K562 (cell line): Measurements from ENCODE around the gene LILRA5. TPM values are rescaled to one million over a fixed set of nuclear protein-coding genes. Genes with fewer than 3 reads are reported as not detected.

ENCODE experiments used
- EZH2 ChIP-seq: IDR thresholded peaks from 2 replicates; pipeline ENCODE4 v1.6.1; 2012; ENCODE audit warnings: low read depth, mild to moderate bottlenecking, inconsistent platforms, low read length, borderline replicate concordance
- GATAD2B ChIP-seq: fragments of 450-650 bp; IDR thresholded peaks from 2 replicates; pipeline ENCODE4 v1.6.1; 2017; ENCODE audit warnings: mild to moderate bottlenecking, borderline replicate concordance
- KLF10 ChIP-seq: fragments of 250-450 bp; sonication (Bioruptor Pico); IDR thresholded peaks from 2 replicates; pipeline ENCODE4 v1.6.1; 2021; ENCODE audit warnings: matching md5 sums
- L3MBTL2 ChIP-seq: fragments of 450-650 bp; IDR thresholded peaks from 2 replicates; pipeline ENCODE4 v1.6.1; 2016; ENCODE audit warnings: mild to moderate bottlenecking, moderate library complexity
- LCOR ChIP-seq: sonication (generic); formaldehyde crosslinking; IDR thresholded peaks from 2 replicates; pipeline ENCODE4 v1.8.0; 2022; ENCODE audit warnings: mild to moderate bottlenecking, missing genetic modification reagents
- MCM7 ChIP-seq, 2 experiments: fragments of 450-650 bp; IDR thresholded peaks; 2 replicates each; pipeline ENCODE4 v1.6.1; 2016 to 2018
- NCOA2 ChIP-seq, 2 experiments: fragments of 450-650 bp; IDR thresholded peaks; 2 replicates each; pipeline ENCODE4 v1.6.1; 2018; ENCODE audit warnings: mild to moderate bottlenecking in 2 of 2, moderate library complexity in 1 of 2; ENCODE audit not compliant: partially characterized antibody in 2 of 2
- POLR2A ChIP-seq: fragments of 450-650 bp; conservative IDR thresholded peaks from 2 replicates; pipeline ENCODE4 v1.6.1; 2016
- POLR2H ChIP-seq: IDR thresholded peaks from 2 replicates; pipeline ENCODE4 v1.6.1; 2016; ENCODE audit warnings: missing genetic modification characterization, low read depth, mild to moderate bottlenecking, control low read depth, missing compliant biosample characterization, moderate library complexity
- POLR3G ChIP-seq: IDR thresholded peaks from 2 replicates; pipeline ENCODE4 v1.6.1; 2011; ENCODE audit not compliant: insufficient read length, insufficient replicate concordance; ENCODE audit errors: extremely low read depth
- SAFB ChIP-seq: fragments of 200-400 bp; formaldehyde crosslinking; IDR thresholded peaks from 2 replicates; pipeline ENCODE4 v1.6.1; 2017; ENCODE audit warnings: low read depth, low read length, borderline replicate concordance
- SMARCB1 ChIP-seq: IDR thresholded peaks from 2 replicates; pipeline ENCODE4 v1.6.1; 2011; ENCODE audit warnings: improper control_type of control experiment, low read depth; ENCODE audit not compliant: insufficient read length
- TCF7 ChIP-seq: sonication (generic); IDR thresholded peaks from 2 replicates; pipeline ENCODE4 v1.6.1; 2016; ENCODE audit warnings: antibody characterized with exemption, borderline replicate concordance
- YBX1 ChIP-seq: fragments of 450-650 bp; IDR thresholded peaks from 2 replicates; pipeline ENCODE4 v1.7.1; 2016; ENCODE audit warnings: mild to moderate bottlenecking
- ZNF274 ChIP-seq: IDR thresholded peaks from 2 replicates; pipeline ENCODE4 v1.6.1; 2011; ENCODE audit warnings: low read depth, mild to moderate bottlenecking, low read length, moderate library complexity, borderline replicate concordance
- ZNF3 ChIP-seq: fragments of 250-450 bp; sonication (Bioruptor Pico); IDR thresholded peaks from 2 replicates; pipeline ENCODE4 v1.5.0; 2021; ENCODE audit warnings: mild to moderate bottlenecking, moderate library complexity
- polyA plus RNA-seq, 8 experiments: library from polyadenylated mRNA; depleted of rRNA in 4 of 8; stranded (reverse) in 5 of 8; unstranded in 3 of 8; fragments of >200 nt; fragmentation: Nextera tagmentation in 2 of 8; fragmentation: Illumina TruSeq in 1 of 8; extraction: Ambion mirVana in 2 of 8; extraction: Trizol in 1 of 8; gene quantifications; 2 replicates each; pipeline versions ENCODE4 v1.2.1 to v1.2.3, GENCODE V29; 2011 to 2014; ENCODE audit warnings: inconsistent platforms in 1 of 8, missing spikeins in 1 of 8
- total RNA-seq, 7 experiments: library from RNA; depleted of rRNA in 6 of 7; stranded (reverse); fragments of >200 nt in 6 of 7; fragmentation: Illumina TruSeq in 2 of 7; extraction: Trizol in 2 of 7; gene quantifications; 2 replicates each; pipeline versions ENCODE4 v1.2.1 to v1.2.3, GENCODE V29; 2011 to 2021; ENCODE audit warnings: low replicate concordance in 1 of 7
- TF ChIP-seq, protein P1 (sequence below): fragments of 200-800 bp; sonication (Bioruptor generic); IDR thresholded peaks from 2 replicates; pipeline ENCODE4 v1.6.1; 2017; ENCODE audit warnings: missing genetic modification characterization, missing compliant biosample characterization
- TF ChIP-seq, protein P2 (sequence below), 2 experiments: fragments of 200-800 bp in 1 of 2; sonication (Bioruptor generic) in 1 of 2; sonication (generic) in 1 of 2; formaldehyde crosslinking in 1 of 2; IDR thresholded peaks in 1 of 2; conservative IDR thresholded peaks in 1 of 2; 2 replicates each; pipeline versions ENCODE4 v1.5.0 to v1.6.1; 2016 to 2020; ENCODE audit warnings: missing compliant biosample characterization in 1 of 2, missing genetic modification characterization in 1 of 2, missing genetic modification reagents in 1 of 2
- TF ChIP-seq, protein P3 (sequence below), 2 experiments: fragments of 150-350 bp in 1 of 2; IDR thresholded peaks; 2 replicates each; pipeline ENCODE4 v1.6.1; 2012 to 2016; ENCODE audit warnings: low read depth in 2 of 2, low read length in 2 of 2, mild to moderate bottlenecking in 1 of 2, moderate library complexity in 1 of 2

Gene LILRA5
- total and polyA plus RNA-seq, 9 of the 15 experiments (the other 6 are each of a cell fraction or from before 2014, with no cell fraction given): not detected

DNA sequence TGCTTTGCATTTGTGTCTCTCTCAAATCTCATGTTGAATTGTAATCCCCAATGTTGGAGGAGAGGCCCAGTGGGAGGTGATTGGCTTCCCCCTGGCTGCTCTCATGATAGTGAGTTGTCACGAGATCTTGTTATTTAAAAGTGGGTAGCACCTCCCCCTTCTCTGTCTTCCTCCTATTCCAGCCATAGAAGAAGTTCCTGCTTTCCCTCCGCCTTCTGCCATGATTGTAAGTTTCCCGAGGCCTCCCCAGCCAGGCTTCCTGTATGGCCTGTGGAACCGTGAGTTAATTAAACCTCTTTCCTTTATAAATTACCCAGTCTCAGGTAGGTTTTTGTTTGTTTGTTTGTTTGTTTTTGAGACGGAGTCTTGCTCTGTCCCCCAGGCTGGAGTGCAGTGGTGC is 22.2 kb upstream of the LILRA5 start (continued):
- TF ChIP-seq ZNF274 (no peak), SMARCB1 (no peak), GATAD2B (no peak), NCOA2 (IDR thresholded peaks at IDR 0.05; ENCODE audit: partially characterized antibody in 2 of 2) (no peak), ZNF3 (no peak), TCF7 (no peak), MCM7 (IDR thresholded peaks at IDR 0.05) (no peak), YBX1 (no peak), POLR2H (tag) (peak; percentile 85), KLF10 (no peak), LCOR (CRISPR knock-in tag) (no peak), EZH2 (no peak), POLR3G (no peak), SAFB (no peak), L3MBTL2 (peak; percentile 56), POLR2A (no peak)
- TF ChIP-seq, protein P1, sequence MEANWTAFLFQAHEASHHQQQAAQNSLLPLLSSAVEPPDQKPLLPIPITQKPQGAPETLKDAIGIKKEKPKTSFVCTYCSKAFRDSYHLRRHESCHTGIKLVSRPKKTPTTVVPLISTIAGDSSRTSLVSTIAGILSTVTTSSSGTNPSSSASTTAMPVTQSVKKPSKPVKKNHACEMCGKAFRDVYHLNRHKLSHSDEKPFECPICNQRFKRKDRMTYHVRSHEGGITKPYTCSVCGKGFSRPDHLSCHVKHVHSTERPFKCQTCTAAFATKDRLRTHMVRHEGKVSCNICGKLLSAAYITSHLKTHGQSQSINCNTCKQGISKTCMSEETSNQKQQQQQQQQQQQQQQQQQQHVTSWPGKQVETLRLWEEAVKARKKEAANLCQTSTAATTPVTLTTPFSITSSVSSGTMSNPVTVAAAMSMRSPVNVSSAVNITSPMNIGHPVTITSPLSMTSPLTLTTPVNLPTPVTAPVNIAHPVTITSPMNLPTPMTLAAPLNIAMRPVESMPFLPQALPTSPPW (CRISPR knock-in tag): peak; percentile 51; the same call in 1 of the 2 replicates
- TF ChIP-seq, protein P2, sequence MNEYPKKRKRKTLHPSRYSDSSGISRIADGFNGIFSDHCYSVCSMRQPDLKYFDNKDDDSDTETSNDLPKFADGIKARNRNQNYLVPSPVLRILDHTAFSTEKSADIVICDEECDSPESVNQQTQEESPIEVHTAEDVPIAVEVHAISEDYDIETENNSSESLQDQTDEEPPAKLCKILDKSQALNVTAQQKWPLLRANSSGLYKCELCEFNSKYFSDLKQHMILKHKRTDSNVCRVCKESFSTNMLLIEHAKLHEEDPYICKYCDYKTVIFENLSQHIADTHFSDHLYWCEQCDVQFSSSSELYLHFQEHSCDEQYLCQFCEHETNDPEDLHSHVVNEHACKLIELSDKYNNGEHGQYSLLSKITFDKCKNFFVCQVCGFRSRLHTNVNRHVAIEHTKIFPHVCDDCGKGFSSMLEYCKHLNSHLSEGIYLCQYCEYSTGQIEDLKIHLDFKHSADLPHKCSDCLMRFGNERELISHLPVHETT (CRISPR knock-in tag; conservative IDR thresholded peaks at IDR 0.05 in 1 of 2, IDR thresholded peaks at IDR 0.05 in 1 of 2): no peak
- TF ChIP-seq, protein P3, sequence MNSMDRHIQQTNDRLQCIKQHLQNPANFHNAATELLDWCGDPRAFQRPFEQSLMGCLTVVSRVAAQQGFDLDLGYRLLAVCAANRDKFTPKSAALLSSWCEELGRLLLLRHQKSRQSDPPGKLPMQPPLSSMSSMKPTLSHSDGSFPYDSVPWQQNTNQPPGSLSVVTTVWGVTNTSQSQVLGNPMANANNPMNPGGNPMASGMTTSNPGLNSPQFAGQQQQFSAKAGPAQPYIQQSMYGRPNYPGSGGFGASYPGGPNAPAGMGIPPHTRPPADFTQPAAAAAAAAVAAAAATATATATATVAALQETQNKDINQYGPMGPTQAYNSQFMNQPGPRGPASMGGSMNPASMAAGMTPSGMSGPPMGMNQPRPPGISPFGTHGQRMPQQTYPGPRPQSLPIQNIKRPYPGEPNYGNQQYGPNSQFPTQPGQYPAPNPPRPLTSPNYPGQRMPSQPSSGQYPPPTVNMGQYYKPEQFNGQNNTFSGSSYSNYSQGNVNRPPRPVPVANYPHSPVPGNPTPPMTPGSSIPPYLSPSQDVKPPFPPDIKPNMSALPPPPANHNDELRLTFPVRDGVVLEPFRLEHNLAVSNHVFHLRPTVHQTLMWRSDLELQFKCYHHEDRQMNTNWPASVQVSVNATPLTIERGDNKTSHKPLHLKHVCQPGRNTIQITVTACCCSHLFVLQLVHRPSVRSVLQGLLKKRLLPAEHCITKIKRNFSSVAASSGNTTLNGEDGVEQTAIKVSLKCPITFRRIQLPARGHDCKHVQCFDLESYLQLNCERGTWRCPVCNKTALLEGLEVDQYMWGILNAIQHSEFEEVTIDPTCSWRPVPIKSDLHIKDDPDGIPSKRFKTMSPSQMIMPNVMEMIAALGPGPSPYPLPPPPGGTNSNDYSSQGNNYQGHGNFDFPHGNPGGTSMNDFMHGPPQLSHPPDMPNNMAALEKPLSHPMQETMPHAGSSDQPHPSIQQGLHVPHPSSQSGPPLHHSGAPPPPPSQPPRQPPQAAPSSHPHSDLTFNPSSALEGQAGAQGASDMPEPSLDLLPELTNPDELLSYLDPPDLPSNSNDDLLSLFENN (IDR thresholded peaks at IDR 0.05; ENCODE audit: low read depth in 2 of 2, low read length in 2 of 2): no peak
